GM13976 (cell line): ENCODE results near the gene COL4A1.

Experiments
- DNase-seq: peaks from one replicate; pipeline ENCODE4 v3.0.0; 2012; ENCODE audit warnings: low spot score
- in situ Hi-C: fragments of 300-500 bp; cut with MboI; formaldehyde crosslinking; loops from one replicate; pipeline ENCODE4 v1.12.0; 2022; ENCODE audit warnings: low sequenced_read_pairs, mixed read lengths, inconsistent platforms; ENCODE audit not compliant: unreplicated experiment
- TF ChIP-seq, protein P1 (sequence below): IDR thresholded peaks from 2 replicates; pipeline ENCODE4 v1.5.1; 2012; ENCODE audit warnings: borderline replicate concordance, mild to moderate bottlenecking; ENCODE audit not compliant: insufficient read depth; ENCODE audit errors: extremely low read depth, missing control alignments, control extremely low read depth

COL4A1 gene

DNA sequence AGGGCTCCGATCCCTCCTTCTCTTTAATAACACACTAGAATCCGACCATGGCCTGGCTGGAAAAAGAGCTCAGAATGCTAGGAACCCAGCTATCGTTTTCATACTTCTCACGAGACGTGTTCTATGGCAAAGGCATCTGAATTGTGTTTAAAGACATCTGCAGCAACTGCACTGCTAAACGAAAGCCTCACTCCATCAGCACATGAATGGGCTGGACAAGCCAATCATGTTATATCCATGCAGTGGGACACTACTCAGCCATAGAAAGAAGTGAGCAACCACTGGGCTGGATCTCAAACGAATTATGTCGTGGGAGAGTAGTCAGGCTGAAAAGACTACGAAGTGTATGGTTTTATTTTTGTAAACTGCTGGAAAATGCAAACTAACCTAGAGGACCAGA lies 136.1 kb downstream of the COL4A1 start:
- no peak for DNase-seq
- TF ChIP-seq, protein P1, sequence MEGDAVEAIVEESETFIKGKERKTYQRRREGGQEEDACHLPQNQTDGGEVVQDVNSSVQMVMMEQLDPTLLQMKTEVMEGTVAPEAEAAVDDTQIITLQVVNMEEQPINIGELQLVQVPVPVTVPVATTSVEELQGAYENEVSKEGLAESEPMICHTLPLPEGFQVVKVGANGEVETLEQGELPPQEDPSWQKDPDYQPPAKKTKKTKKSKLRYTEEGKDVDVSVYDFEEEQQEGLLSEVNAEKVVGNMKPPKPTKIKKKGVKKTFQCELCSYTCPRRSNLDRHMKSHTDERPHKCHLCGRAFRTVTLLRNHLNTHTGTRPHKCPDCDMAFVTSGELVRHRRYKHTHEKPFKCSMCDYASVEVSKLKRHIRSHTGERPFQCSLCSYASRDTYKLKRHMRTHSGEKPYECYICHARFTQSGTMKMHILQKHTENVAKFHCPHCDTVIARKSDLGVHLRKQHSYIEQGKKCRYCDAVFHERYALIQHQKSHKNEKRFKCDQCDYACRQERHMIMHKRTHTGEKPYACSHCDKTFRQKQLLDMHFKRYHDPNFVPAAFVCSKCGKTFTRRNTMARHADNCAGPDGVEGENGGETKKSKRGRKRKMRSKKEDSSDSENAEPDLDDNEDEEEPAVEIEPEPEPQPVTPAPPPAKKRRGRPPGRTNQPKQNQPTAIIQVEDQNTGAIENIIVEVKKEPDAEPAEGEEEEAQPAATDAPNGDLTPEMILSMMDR: no peak
- in situ Hi-C loops: no loop called here

DNA sequence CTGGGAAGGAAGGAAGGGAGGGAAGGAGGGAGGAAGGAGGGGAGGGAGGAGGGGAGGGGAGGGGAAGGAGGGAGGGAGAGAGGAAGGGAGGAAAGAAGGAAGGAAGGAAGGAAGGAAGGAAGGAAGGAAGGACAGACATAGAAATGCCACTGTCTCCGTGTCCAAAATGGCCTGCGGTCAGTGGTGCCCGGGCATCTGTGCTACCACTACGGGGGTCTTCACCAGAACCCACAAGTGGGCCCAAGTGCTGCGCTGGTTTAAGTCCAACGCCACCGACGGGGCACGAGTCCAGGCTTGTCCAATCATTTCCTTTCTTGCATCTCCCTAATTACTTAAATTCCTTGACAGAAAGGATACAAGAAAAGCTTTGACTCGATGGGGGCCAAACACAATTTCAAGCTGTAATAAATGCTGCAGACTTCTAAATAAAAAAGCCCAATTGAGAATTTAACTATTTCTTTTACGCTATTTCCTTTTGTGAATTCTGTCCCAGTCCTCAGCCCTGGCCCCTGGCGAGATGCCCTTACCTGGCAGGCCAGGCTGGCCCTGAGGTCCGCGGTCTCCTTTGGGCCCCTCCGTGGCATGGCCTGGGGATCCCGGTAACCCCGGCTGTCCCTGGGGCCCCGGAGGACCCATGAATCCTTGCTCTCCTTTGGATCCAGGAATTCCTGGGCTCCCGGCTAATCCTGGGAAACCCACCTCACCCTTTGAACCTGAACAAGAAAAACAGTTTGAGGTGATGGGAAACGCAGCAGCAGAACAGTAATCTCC lies 136.8 kb downstream of the COL4A1 start:
- in situ Hi-C loops: no loop called here
- DNase-seq: no peak
- TF ChIP-seq, protein P1: no peak

DNA sequence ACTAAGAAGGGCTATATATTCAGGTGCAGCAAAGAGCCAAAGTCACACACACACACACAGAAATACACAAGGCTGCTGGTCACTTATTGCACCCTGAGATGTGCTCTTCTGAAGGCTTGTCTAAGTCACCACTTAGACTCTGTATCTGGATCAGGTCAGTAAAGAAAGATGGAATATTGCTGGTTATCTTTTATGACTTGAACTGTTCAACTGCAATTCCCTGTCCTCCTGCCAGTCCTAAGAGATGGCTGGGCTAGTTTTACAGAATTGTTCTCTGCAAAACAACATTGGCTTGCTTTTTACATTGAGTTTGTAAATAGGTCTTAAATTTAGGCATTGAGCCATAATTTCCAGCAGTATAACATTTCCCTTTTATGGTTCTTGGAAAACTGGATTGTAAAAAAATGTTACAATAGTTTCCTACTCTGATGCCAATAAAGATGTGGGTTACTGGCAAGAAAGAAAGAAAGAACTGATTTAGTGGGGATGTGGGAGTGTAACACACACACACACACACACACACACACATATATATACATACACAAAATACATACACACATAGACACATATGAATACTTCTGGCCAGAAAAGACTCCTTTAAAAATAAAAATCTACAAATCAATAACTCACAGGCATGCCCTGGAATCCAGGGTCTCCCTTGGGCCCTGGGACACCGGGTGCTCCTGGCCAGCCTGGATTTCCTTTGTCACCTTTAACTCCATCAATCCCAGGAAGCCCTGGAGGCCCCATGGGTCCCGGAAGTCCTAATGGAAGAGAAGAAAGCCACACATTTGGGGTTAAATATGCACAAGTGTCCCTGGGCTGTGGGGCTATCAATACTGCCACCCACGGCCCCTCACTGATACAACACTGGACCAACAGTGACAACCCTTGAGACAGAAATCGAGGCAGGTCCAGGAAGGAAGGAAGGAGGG lies 137.7 kb downstream of the COL4A1 start:
- TF ChIP-seq, protein P1: no peak
- in situ Hi-C loops: no loop called here

DNA sequence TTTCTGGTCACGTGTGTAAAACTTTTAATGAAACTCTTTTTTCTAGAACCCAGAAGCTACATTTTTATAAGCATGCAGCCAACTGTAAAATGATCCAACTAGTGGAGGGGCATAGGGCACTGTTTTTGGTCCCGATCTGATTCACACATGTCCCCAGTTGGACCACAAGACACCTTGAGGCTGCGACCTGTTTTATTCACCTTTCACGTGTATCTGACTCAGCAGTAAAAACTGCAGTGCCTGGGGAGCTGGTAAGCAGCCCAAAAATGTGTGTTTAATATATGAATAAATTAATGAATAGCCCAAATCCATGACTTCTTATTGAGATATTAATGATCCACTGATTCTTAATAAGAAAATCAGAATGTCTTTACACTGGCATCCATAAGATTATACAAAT lies 140.4 kb downstream of the COL4A1 start:
- TF ChIP-seq, protein P1: no peak
- in situ Hi-C loops: no loop called here

More for the DNA sequence above, 137.7 kb downstream of the COL4A1 start:
- DNase-seq: no peak

DNA sequence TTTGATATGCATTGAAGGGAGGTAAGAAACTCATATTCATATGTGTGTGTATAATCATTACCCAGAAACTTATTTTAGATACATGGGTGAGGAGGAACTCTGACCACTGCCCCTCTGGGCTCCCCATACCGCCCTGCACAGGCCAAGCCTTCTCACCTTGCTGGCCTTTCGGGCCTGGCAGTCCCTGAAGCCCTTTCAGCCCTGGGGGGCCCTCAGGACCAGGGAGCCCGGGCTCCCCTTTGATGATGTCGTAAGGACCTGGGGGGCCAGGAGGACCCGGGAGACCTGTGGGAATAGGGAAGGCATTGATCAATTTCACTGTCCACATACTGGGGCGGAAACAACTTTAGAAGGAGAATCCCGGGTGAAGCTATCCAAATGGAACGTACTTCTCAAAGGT lies 142.3 kb downstream of the COL4A1 start:
- DNase-seq: no peak
- TF ChIP-seq, protein P1: no peak
- in situ Hi-C loops: no loop called here

More for the DNA sequence above, 140.4 kb downstream of the COL4A1 start:
- DNase-seq: no peak

DNA sequence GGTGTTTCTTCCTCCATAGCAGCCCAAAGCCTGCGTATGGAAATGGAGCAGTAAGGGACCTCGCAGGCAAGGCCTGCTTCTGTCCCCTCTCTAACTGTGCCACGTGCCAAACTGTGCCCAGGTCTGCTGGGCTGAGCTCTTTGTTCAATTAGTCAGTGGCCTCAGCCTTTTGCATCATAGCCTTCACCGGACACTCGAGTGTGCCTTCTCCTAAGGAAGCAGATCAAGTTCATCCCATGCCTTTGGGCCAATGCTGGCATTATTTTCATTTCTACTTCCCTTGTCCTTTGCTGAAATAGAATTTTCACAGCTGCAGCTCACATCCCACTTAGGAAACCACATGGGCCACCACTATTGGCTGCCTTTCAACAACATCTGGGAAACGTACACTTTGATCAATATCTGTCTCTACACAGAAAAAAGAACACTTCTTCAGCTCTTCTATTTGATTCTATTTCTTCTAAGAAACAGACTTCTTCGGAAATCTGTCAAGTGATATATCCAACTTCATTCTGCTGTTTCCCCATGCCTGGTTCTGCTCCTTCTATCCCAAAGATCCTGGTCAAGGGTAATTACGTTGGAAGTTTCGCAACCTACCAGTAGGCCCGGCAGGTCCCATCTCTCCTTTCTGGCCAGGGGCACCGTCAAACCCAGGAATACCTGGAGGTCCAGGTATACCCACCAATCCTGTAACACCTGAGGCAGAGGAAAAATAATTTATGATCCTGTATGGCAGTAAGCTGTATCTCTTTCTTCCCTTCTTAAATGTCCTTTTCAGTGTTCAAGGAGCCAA lies 143.9 kb downstream of the COL4A1 start:
- DNase-seq: no peak
- TF ChIP-seq, protein P1: no peak
- in situ Hi-C loops: no loop called here
